Kidney (tissue), 14 donors: ENCODE measurements around the gene TUSC2. TPM values are rescaled to one million over a fixed set of nuclear protein-coding genes. Genes with fewer than 3 reads are reported as not detected.

Experiments used
- DNase-seq, 5 donors: peaks; one replicate each; pipeline ENCODE4 v3.0.0-alpha.2; 2013 to 2020
- FAIRE-seq: peaks from 2 replicates; lab custom pipeline; 2012; peaks lifted over from hg19 to GRCh38; lab: Jason Lieb, UNC
- H3K27ac ChIP-seq, 2 donors: one replicate each; pipeline ENCODE4 v1.7.0; 2013; ENCODE audit warnings: low read depth in 2 of 2, low read length in 2 of 2, inconsistent platforms in 1 of 2
- H3K27me3 ChIP-seq: one replicate; pipeline ENCODE4 v1.7.1; 2013; ENCODE audit warnings: low read length, inconsistent platforms; ENCODE audit not compliant: control insufficient read depth, insufficient read depth
- H3K36me3 ChIP-seq, 3 donors: one replicate each; pipeline versions ENCODE4 v1.7.0 to v1.7.1; 2013; ENCODE audit warnings: low read length in 3 of 3, control low read depth in 1 of 3, inconsistent platforms in 1 of 3; ENCODE audit not compliant: insufficient read depth in 3 of 3, control insufficient read depth in 2 of 3
- H3K4me1 ChIP-seq, 3 donors: one replicate each; pipeline versions ENCODE4 v1.7.0 to v1.7.1; 2013; ENCODE audit warnings: low read length in 3 of 3, inconsistent platforms in 1 of 3, low read depth in 1 of 3; ENCODE audit not compliant: control insufficient read depth in 2 of 3, insufficient read depth in 2 of 3
- H3K4me3 ChIP-seq, 3 donors: one replicate each; pipeline versions ENCODE4 v1.7.0 to v1.8.1; 2013; ENCODE audit warnings: low read length in 3 of 3, control low read depth in 1 of 3, inconsistent platforms in 1 of 3
- H3K9ac ChIP-seq, 3 donors: one replicate each; pipeline versions ENCODE4 v1.7.0 to v1.7.1; 2013; ENCODE audit warnings: low read length in 3 of 3, control low read depth in 1 of 3, inconsistent platforms in 1 of 3
- H3K9me3 ChIP-seq, 3 donors: one replicate each; pipeline versions ENCODE4 v1.7.0 to v1.7.1; 2013; ENCODE audit warnings: low read length in 3 of 3, control low read depth in 1 of 3, inconsistent platforms in 1 of 3; ENCODE audit not compliant: control insufficient read depth in 2 of 3, insufficient read depth in 1 of 3
- CTCF ChIP-seq: IDR thresholded peaks from 3 replicates; pipeline ENCODE4 v1.5.1; 2012; ENCODE audit warnings: mild to moderate bottlenecking, moderate library complexity, borderline replicate concordance; ENCODE audit not compliant: insufficient read depth; ENCODE audit errors: extremely low read depth
- intact Hi-C: fragments of 100-400 bp; cut with DNase I; formaldehyde crosslinking; loops from one replicate; pipeline ENCODE4 v1.11.1; 2022
- polyA plus RNA-seq: library from polyadenylated mRNA; stranded (reverse); fragments of 350-450 nt; fragmentation: Illumina TruSeq; extraction: RNeasy Lipid Tissue Mini Kit (QIAGEN cat#74804); gene quantifications from one replicate; pipeline ENCODE4 v1.2.3, GENCODE V29; 2014; ENCODE audit warnings: low read depth, low replicate concordance; ENCODE audit not compliant: insufficient read depth
- total RNA-seq: library from RNA; stranded (reverse); fragmentation: NEBNext Ultra II Directional; extraction: Animal tissue kit (Norgen Biotek cat#: 25700); gene quantifications from one replicate; pipeline ENCODE4 v1.2.1, GENCODE V29; 2021
- donor health status: control.
- donor health status: control.
- donor health status: control.
- donor health status: control.
- donor health status: control.
- donor health status: DM: yes; HTN: yes; CAD: no.
- donor health status: Normal renal cell carcinoma (clear cell type).

The TUSC2 gene
- total and polyA plus RNA-seq, 2 donors from 2014 or later = 33.6 to 60.0 TPM

DNA sequence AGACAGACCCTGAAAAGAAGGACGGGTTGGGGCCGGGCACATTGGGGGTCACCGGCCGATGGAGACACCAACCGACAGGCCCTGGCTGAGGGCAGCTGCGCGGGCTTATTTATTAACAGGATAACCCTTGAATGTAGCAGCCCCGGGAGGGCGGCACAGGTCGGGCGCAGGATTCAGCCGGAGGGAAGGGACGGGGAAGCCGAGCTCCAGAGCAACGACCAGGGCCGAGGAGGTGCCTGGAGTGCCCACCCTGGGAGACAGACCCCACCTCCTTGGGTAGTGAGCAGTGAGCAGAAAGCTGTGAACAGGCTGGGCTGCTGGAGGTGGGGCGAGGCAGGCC is 51.3 kb downstream of the TUSC2 start:
- Histone ChIP-seq H3K27me3 (peaks cover 8% of the 10 kb centered on the region), H3K9me3 (no peaks in the 10 kb centered on the region), H3K36me3 (no peaks in the 10 kb centered on the region), H3K4me3 (no peak overlapping the region), H3K27ac (peak overlapping the region in 1 of 2 donors; percentile 32), H3K4me1 (peaks cover 0 to 8% (median 4%) of the 10 kb centered on the region in 3 donors), H3K9ac (peak overlapping the region in 1 of 3 donors; percentile 26)
- FAIRE-seq (no peak), DNase-seq (peak in 2 of 5 donors; percentile 26 to 67)
- intact Hi-C loops = no loop called here
- TF ChIP-seq CTCF = no peak

GRCh38 chr3:50275996-50276761 is 51.8 kb downstream of the TUSC2 start:
- H3K27me3 ChIP-seq = peaks cover 8% of the 10 kb centered on the region
- no peaks in the 10 kb centered on the region for H3K9me3 ChIP-seq
- FAIRE-seq (no peak), DNase-seq (peak in 4 of 5 donors; percentile 30 to 76 (median 52))
- intact Hi-C loops = no loop called here
- H3K4me1 ChIP-seq = peaks cover 0 to 14% (median 10%) of the 10 kb centered on the region in 3 donors
- H3K9ac ChIP-seq = no peak overlapping the region
- H3K4me3 ChIP-seq = no peak overlapping the region
- TF ChIP-seq CTCF = no peak
- H3K36me3 ChIP-seq = no peaks in the 10 kb centered on the region
- H3K27ac ChIP-seq = no peak overlapping the region

- no peak for TF ChIP-seq CTCF
- Histone ChIP-seq H3K36me3 (no peaks in the 10 kb centered on the region), H3K9ac (no peak overlapping the region), H3K4me3 (no peak overlapping the region), H3K27ac (no peak overlapping the region), H3K9me3 (no peaks in the 10 kb centered on the region), H3K4me1 (peaks cover 0 to 19% (median 17%) of the 10 kb centered on the region in 3 donors), H3K27me3 (peaks cover 8% of the 10 kb centered on the region)
- FAIRE-seq (no peak), DNase-seq (peak in 3 of 5 donors; percentile 44 to 79 (median 75))
- intact Hi-C loops = no loop called here
Observed at GRCh38 chr3:50275141-50275995, 52.7 kb downstream of the TUSC2 start.

Other genes with a start within 250 kb of the TUSC2 start
- 149 TPM for gene RBM5, start 239.3 kb downstream of the TUSC2 start, total RNA-seq
- gene RBM5, start 239.3 kb downstream of the TUSC2 start, polyA plus RNA-seq = 51.0 TPM
- gene SEMA3F, start 172.9 kb downstream of the TUSC2 start, total RNA-seq = 39.9 TPM
- 36.7 TPM for gene SEMA3F, start 172.9 kb downstream of the TUSC2 start, polyA plus RNA-seq
- gene GNAT1, start 136.6 kb downstream of the TUSC2 start, total RNA-seq = not detected
- not detected for gene GNAT1, start 136.6 kb downstream of the TUSC2 start, polyA plus RNA-seq
- 1.6 TPM for gene SLC38A3, start 123.0 kb downstream of the TUSC2 start, total RNA-seq
- gene SLC38A3, start 123.0 kb downstream of the TUSC2 start, polyA plus RNA-seq = 4.2 TPM
- gene GNAI2, start 92.0 kb downstream of the TUSC2 start, total RNA-seq = 245 TPM
- gene GNAI2, start 92.0 kb downstream of the TUSC2 start, polyA plus RNA-seq = 141 TPM
- gene SEMA3B, start 59.1 kb downstream of the TUSC2 start, total RNA-seq = 96.1 TPM
- gene SEMA3B, start 59.1 kb downstream of the TUSC2 start, polyA plus RNA-seq = 99.9 TPM
- gene LSMEM2, start 49.1 kb downstream of the TUSC2 start, total RNA-seq = 0.22 TPM
- 0.62 TPM for gene LSMEM2, start 49.1 kb downstream of the TUSC2 start, polyA plus RNA-seq
- gene IFRD2, start 35.8 kb downstream of the TUSC2 start, total RNA-seq = 78.1 TPM
- gene IFRD2, start 35.8 kb downstream of the TUSC2 start, polyA plus RNA-seq = 54.1 TPM
- 2.0 TPM for gene HYAL3, start 28.8 kb downstream of the TUSC2 start, total RNA-seq
- 3.2 TPM for gene HYAL3, start 28.8 kb downstream of the TUSC2 start, polyA plus RNA-seq
- 10.7 TPM for gene NAA80, start 28.8 kb downstream of the TUSC2 start, total RNA-seq
- gene NAA80, start 28.8 kb downstream of the TUSC2 start, polyA plus RNA-seq = 8.7 TPM
- gene HYAL1, start 24.6 kb downstream of the TUSC2 start, total RNA-seq = 47.5 TPM
- 126 TPM for gene HYAL1, start 24.6 kb downstream of the TUSC2 start, polyA plus RNA-seq
- 142 TPM for gene HYAL2, start 5.5 kb downstream of the TUSC2 start, total RNA-seq
- gene HYAL2, start 5.5 kb downstream of the TUSC2 start, polyA plus RNA-seq = 93.2 TPM
- 28.9 TPM for gene RASSF1, start 12.6 kb upstream of the TUSC2 start, total RNA-seq
- 19.1 TPM for gene RASSF1, start 12.6 kb upstream of the TUSC2 start, polyA plus RNA-seq
- 14.2 TPM for gene ZMYND10, start 17.5 kb upstream of the TUSC2 start, total RNA-seq
- 10.0 TPM for gene ZMYND10, start 17.5 kb upstream of the TUSC2 start, polyA plus RNA-seq
- 23.5 TPM for gene NPRL2, start 22.6 kb upstream of the TUSC2 start, total RNA-seq
- 39.8 TPM for gene NPRL2, start 22.6 kb upstream of the TUSC2 start, polyA plus RNA-seq
- gene CYB561D2, start 22.6 kb upstream of the TUSC2 start, total RNA-seq = 28.5 TPM
- 38.8 TPM for gene CYB561D2, start 22.6 kb upstream of the TUSC2 start, polyA plus RNA-seq
- gene TMEM115, start 31.3 kb upstream of the TUSC2 start, total RNA-seq = 40.1 TPM
- 54.0 TPM for gene TMEM115, start 31.3 kb upstream of the TUSC2 start, polyA plus RNA-seq
- 3.6 TPM for gene CACNA2D2, start 175.4 kb upstream of the TUSC2 start, total RNA-seq
- 6.0 TPM for gene CACNA2D2, start 175.4 kb upstream of the TUSC2 start, polyA plus RNA-seq
- gene C3orf18, start 239.5 kb upstream of the TUSC2 start, total RNA-seq = 6.2 TPM
- 14.9 TPM for gene C3orf18, start 239.5 kb upstream of the TUSC2 start, polyA plus RNA-seq
- gene HEMK1, start 241.3 kb upstream of the TUSC2 start, total RNA-seq = 25.1 TPM
- 30.3 TPM for gene HEMK1, start 241.3 kb upstream of the TUSC2 start, polyA plus RNA-seq